Karpas-422 (cell line): ENCODE data around the gene HSP90AB1. TPM values are rescaled to one million over a fixed set of nuclear protein-coding genes. Genes with fewer than 3 reads are reported as not detected.

Experiments used
- DNase-seq: peaks from one replicate; pipeline ENCODE4 v3.0.0-alpha.2; 2015
- H2AFZ ChIP-seq: fragments of 200-600 bp; sonication (generic); 2 replicates; pipeline ENCODE4 v1.6.1; 2014; ENCODE audit warnings: antibody characterized with exemption, low read length, mixed read lengths
- H3K27ac ChIP-seq: fragments of 200-600 bp; sonication (generic); 2 replicates; pipeline ENCODE4 v1.5.1; 2014; ENCODE audit warnings: mild to moderate bottlenecking, low read length, moderate library complexity
- H3K27me3 ChIP-seq: fragments of 200-600 bp; sonication (generic); 2 replicates; pipeline ENCODE4 v1.6.1; 2014; ENCODE audit warnings: low read length, mixed read lengths
- H3K36me3 ChIP-seq: fragments of 200-600 bp; sonication (generic); 2 replicates; pipeline ENCODE4 v1.6.1; 2014; ENCODE audit warnings: low read length, mixed read lengths; ENCODE audit not compliant: insufficient read depth
- H3K4me1 ChIP-seq: fragments of 200-600 bp; sonication (generic); 2 replicates; pipeline ENCODE4 v1.6.1; 2014; ENCODE audit warnings: mild to moderate bottlenecking, low read length, mixed read lengths
- H3K4me2 ChIP-seq: fragments of 200-600 bp; sonication (generic); 2 replicates; pipeline ENCODE4 v1.6.1; 2014; ENCODE audit warnings: low read length, low read depth, mild to moderate bottlenecking; ENCODE audit not compliant: poor library complexity, severe bottlenecking
- H3K4me3 ChIP-seq: fragments of 200-600 bp; sonication (generic); 2 replicates; pipeline ENCODE4 v1.5.1; 2014; ENCODE audit warnings: mild to moderate bottlenecking, antibody characterized with exemption, low read length, mixed read lengths
- H3K79me2 ChIP-seq: fragments of 200-600 bp; sonication (generic); 2 replicates; pipeline ENCODE4 v1.6.1; 2014; ENCODE audit warnings: mild to moderate bottlenecking, low read length, mixed read lengths
- H3K9ac ChIP-seq: fragments of 200-600 bp; sonication (generic); 2 replicates; pipeline ENCODE4 v1.6.0; 2014; ENCODE audit warnings: low read length
- H3K9me2 ChIP-seq: fragments of 200-600 bp; sonication (generic), shearing (Covaris generic); replicated peaks from 2 replicates; pipeline ENCODE4 v1.6.0; 2014; ENCODE audit warnings: mild to moderate bottlenecking, low read length, moderate library complexity; ENCODE audit not compliant: insufficient read depth
- H3K9me3 ChIP-seq: fragments of 300-700, 200-600 bp; sonication (generic); 2 replicates; pipeline ENCODE4 v1.6.1; 2014; ENCODE audit warnings: low read length, mixed read lengths
- H4K20me1 ChIP-seq: fragments of 200-600 bp; sonication (generic); 2 replicates; pipeline ENCODE4 v1.6.1; 2014; ENCODE audit warnings: mild to moderate bottlenecking, antibody characterized with exemption, low read length, low read depth; ENCODE audit not compliant: insufficient read depth
- total RNA-seq: library from RNA; depleted of rRNA; stranded (reverse); fragments of >200 nt; shearing (Covaris generic); gene quantifications from 2 replicates; pipeline ENCODE4 v1.2.3, GENCODE V29; 2014; ENCODE audit warnings: low replicate concordance

HSP90AB1 gene
- total RNA-seq, 1 experiment from 2014 or later: 474 TPM

DNA sequence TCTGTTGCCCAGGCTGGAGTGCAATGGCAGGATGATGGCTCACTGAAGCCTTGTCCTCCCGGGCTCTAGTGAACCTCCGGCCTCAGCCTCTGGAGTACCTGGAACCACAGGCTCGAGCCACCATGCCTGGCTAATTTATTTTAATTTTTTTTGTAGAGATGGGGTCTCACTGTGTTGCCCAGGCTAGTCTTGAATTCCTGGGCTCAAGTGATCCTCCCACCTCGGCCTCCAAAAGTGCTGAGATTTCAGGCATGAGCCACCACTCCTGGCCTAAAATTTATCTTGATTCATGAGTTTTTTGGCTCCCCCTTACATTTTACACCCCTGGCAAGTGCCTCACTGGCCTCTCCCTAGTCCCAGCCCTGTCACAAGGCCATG lies 26.0 kb upstream of the HSP90AB1 start:
- DNase-seq: no peak
- peaks cover 4% of the 10 kb centered on the region; the same call in 1 of the 2 replicates for H4K20me1 ChIP-seq
- H3K4me2 ChIP-seq: no peak overlapping the region
- H3K9me3 ChIP-seq: no peaks in the 10 kb centered on the region
- H3K27me3 ChIP-seq: no peaks in the 10 kb centered on the region
- H3K9ac ChIP-seq: no peak overlapping the region
- H3K4me1 ChIP-seq: peaks cover 55% of the 10 kb centered on the region
- no peak overlapping the region for H3K27ac ChIP-seq
- H3K4me3 ChIP-seq: no peak overlapping the region
- H3K9me2 ChIP-seq: no peaks in the 10 kb centered on the region
- H3K79me2 ChIP-seq: peaks cover 23% of the 10 kb centered on the region
- no peak overlapping the region for H2AFZ ChIP-seq
- H3K36me3 ChIP-seq: no peaks in the 10 kb centered on the region

DNA sequence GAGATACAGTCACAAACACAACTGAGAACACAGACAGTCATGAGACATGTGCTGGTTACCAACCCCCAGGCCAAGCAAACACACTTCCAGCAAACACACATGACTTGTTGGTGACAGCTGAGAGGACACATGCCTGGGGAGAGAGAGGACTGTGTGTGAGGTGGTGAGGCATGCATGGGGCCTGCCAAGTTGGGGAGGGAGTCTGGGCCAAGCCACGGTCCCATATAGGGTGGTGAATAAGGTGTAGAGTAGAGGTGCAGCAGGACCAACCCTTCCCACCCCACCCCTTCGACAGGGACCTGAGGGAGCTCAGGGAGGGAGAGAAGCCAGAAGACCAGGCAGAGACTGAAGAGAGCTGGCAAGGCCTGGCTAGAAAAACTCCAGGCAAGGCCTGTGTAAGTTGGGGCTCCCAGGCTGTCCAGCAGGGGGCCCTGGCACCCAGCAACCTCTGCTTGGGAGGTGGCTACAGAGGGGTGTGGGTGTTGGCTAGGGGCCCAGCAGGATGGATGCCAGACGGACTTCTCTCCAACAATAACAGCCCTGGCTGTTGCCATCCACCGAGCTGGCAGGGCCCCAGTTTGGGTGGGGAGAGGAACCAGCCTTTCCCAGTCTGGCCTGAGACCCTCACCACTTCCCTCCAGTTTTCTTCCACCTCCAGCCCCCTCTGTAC lies 25.5 kb upstream of the HSP90AB1 start:
- Histone ChIP-seq H2AFZ (no peak overlapping the region), H3K4me2 (no peak overlapping the region), H3K4me1 (peaks cover 60% of the 10 kb centered on the region), H3K9me3 (no peaks in the 10 kb centered on the region), H3K27me3 (no peaks in the 10 kb centered on the region), H3K79me2 (peaks cover 28% of the 10 kb centered on the region), H3K9me2 (no peaks in the 10 kb centered on the region), H4K20me1 (peaks cover 4% of the 10 kb centered on the region; the same call in 1 of the 2 replicates), H3K27ac (no peak overlapping the region), H3K4me3 (no peak overlapping the region), H3K36me3 (no peaks in the 10 kb centered on the region), H3K9ac (peak overlapping the region; percentile 42)
- DNase-seq: peak; percentile 92

DNA sequence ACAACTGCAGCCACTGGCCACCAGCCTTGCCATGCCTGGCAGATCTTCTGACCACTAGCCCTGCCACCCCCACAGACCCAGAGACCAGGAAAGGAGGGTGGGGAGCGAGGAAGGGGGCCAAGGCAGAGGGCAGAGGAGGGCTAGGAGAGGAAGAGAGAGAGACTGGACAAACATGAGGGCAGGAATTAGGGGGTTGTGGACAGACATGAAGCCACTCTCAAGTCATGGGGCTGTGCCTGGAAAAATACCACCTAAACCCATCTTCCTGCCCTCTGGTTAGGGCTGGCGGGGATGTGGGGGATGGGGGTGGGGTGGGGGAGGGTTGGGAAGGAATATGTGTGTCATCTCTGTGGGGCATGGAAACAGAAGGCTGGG lies 25.0 kb upstream of the HSP90AB1 start:
- H3K9me3 ChIP-seq: no peaks in the 10 kb centered on the region
- H2AFZ ChIP-seq: no peak overlapping the region
- H3K4me2 ChIP-seq: no peak overlapping the region
- DNase-seq: no peak
- no peak overlapping the region for H3K4me3 ChIP-seq
- peak overlapping the region; percentile 39; the same call in 1 of the 2 replicates for H3K9ac ChIP-seq
- H3K4me1 ChIP-seq: peaks cover 64% of the 10 kb centered on the region
- peaks cover 4% of the 10 kb centered on the region; the same call in 1 of the 2 replicates for H4K20me1 ChIP-seq
- no peak overlapping the region for H3K27ac ChIP-seq
- no peaks in the 10 kb centered on the region for H3K9me2 ChIP-seq
- no peaks in the 10 kb centered on the region for H3K27me3 ChIP-seq
- peaks cover 32% of the 10 kb centered on the region for H3K79me2 ChIP-seq
- no peaks in the 10 kb centered on the region for H3K36me3 ChIP-seq

DNA sequence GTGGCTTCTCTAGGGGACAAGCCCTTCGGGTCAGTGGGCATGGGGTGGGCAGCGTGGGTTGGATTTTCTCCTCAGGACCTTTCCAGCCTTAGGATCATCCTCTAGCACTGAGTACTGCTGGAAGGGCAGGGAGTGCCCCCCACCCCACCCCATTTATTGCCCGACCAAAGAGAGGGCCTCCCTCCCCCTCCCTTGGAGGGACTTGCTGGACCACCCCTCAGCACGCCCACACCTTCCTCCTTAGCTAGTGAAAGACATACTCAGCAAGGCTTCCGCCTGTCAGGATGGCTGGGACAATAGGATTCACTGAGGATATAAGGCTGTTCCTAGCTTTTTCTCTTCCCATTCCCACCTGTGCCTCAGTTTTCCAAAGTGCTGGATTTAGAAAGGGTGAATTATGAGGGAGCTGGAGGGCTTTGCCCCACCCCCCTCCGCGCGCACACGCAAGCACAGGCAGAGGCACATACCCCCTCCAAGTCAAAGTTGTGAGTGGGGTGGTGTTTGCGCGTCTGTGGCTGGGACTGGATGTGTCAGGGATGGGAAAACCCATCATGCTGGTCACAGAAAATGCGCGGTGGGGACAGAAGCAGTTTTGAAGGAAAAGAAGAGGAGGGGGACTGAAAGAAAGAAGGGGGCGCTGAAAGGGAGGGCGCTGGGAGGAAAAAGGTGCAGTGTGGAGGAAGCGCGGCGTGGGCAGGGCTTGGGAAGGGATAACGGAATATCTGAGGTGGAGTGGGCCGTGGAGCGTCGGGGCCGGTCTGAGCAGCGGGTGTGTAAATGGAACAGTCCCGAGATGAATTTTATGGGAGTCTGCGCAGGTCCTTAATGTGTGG lies 24.2 kb upstream of the HSP90AB1 start:
- no peak for DNase-seq
- no peaks in the 10 kb centered on the region for H3K36me3 ChIP-seq
- H3K4me1 ChIP-seq: peaks cover 64% of the 10 kb centered on the region
- H3K27ac ChIP-seq: no peak overlapping the region
- peak overlapping the region; percentile 84 for H3K9ac ChIP-seq
- H3K4me2 ChIP-seq: peak overlapping the region; percentile 92
- H3K27me3 ChIP-seq: no peaks in the 10 kb centered on the region
- H4K20me1 ChIP-seq: peaks cover 4% of the 10 kb centered on the region; the same call in 1 of the 2 replicates
- H3K79me2 ChIP-seq: peaks cover 37% of the 10 kb centered on the region
- peak overlapping the region; percentile 74; the same call in 1 of the 2 replicates for H2AFZ ChIP-seq
- H3K4me3 ChIP-seq: peak overlapping the region; percentile 74
- H3K9me2 ChIP-seq: no peaks in the 10 kb centered on the region
- H3K9me3 ChIP-seq: no peaks in the 10 kb centered on the region

DNA sequence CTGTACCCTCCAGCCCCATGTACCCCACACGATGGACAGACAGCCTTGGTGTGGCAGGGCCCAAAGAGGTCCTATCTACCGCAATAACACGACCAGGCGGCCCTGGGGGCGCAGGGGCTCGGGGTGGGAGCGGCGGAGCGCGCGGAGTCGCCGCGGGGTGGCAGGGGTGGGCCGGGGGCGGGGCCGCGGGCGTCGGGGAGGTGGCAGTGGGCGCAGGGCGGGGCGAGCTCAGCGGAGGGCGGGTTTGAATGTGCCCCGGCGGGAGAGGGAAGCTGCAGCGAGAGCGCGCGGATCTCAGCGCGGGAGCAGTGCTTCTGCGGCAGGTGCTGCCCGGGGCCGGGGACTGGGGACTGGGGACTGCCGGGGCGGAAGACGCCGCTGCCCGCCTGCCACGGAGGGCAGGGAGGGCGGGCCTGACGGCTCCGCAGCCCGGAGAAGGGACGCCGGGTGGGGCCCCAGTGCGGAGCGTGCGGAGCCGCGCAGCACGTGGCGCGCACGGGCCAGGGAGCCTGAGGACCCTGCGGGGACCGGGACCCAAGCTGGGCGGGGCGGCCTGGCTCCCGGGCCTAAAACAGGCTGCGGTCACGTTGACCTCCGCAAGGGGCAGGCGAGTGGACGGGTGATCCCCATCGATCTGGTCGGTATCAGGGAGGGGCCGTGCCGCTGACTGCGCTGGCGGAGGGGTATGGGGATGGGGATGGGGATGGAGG lies 23.4 kb upstream of the HSP90AB1 start, which contains the start of gene SLC29A1:
TSS of gene SLC29A1 (plus strand) at position 277 of the 710 bp plus-strand sequence. CDS start 3,719 bp downstream, outside the sequence.
- Histone ChIP-seq H3K27ac (no peak within 1 kb of the TSS; the same call in 1 of the 2 replicates), H2AFZ (peak within 1 kb of the TSS; percentile 74), H3K27me3 (no peaks in the 10 kb centered on the region), H3K4me2 (peak within 1 kb of the TSS; percentile 92), H4K20me1 (peaks cover under 1% of the 10 kb centered on the region; the same call in 1 of the 2 replicates), H3K9me2 (no peaks in the 10 kb centered on the region), H3K4me3 (peak within 1 kb of the TSS; percentile 74), H3K4me1 (peaks cover 58% of the 10 kb centered on the region), H3K79me2 (peaks cover 38% of the 10 kb centered on the region), H3K36me3 (no peaks in the 10 kb centered on the region), H3K9me3 (no peaks in the 10 kb centered on the region), H3K9ac (peak within 1 kb of the TSS; percentile 84)
- DNase-seq: peak; percentile 94

DNA sequence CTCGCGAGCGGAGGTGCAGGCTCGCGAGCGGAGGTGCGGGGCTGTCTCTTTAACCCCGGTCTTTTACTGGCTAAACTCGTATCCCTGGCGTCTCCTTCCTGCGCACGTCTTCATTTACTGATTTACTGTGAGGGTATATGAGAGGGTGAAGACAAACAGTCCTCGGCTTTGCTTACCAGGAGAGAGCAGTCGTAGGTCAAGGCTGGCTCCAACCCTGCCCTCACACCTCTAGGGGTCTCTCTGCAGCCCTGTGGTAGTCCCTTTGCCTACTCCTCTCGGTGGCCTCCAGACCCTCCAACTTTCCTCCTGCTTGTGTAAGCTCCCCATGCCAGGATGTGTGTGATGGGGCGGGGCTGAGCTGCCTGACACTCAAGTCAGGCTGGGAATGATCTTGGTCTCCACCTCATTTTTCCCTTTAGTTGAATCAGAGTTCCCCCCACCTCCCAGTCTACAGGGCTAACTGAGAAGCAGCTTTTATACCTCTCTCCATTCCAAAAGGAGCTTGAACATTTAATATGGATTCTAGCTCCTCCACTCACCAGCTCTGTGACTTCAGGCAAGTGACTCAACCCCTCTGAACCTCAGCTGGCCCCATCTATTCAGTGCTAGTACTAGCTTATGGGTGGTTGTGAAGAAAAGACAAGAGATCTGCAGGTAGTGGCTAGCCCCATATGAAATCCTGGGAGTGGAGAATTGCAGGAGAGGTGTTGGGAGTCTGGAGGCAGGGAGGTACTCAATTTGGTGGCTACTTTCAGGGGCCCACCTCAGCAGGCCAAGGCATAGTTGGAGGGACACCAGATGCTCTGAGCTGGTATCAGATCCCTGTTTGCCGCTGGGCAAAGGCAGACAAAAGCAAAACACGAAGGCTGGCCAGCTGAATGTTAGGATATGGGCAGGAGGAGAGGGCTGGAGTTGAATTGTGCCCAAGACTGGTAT lies 22.6 kb upstream of the HSP90AB1 start:
- peaks cover 49% of the 10 kb centered on the region for H3K4me1 ChIP-seq
- H3K9ac ChIP-seq: peak overlapping the region; percentile 84
- peak overlapping the region; percentile 74 for H2AFZ ChIP-seq
- no peaks in the 10 kb centered on the region for H3K9me3 ChIP-seq
- peak overlapping the region; percentile 74 for H3K4me3 ChIP-seq
- no peaks in the 10 kb centered on the region for H3K9me2 ChIP-seq
- H4K20me1 ChIP-seq: no peaks in the 10 kb centered on the region
- H3K4me2 ChIP-seq: peak overlapping the region; percentile 92
- peaks cover 39% of the 10 kb centered on the region for H3K79me2 ChIP-seq
- peak; percentile 71 for DNase-seq
- H3K27me3 ChIP-seq: no peaks in the 10 kb centered on the region
- H3K27ac ChIP-seq: no peak overlapping the region; the same call in 1 of the 2 replicates
- H3K36me3 ChIP-seq: no peaks in the 10 kb centered on the region; the same call in 1 of the 2 replicates

DNA sequence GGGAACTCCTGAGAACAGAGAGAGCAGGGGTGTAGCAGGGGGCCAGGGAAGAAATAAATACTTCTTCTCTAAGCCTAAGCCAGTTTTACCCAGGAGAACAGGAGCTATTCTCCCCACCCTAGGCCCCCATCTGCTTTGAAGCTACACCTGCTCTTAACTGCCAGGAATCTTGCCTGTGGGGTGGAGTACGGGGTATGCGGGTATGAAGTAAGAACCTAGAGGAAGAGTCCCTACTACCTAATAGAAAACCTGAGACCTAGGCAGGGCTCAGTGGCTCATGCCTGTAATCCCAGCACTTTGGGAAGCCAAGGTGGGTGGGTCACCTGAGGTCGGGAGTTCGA lies 22.0 kb upstream of the HSP90AB1 start:
- Histone ChIP-seq H3K9ac (peak overlapping the region; percentile 84), H3K4me2 (peak overlapping the region; percentile 92), H3K4me1 (peaks cover 44% of the 10 kb centered on the region), H3K9me2 (no peaks in the 10 kb centered on the region), H3K79me2 (peaks cover 39% of the 10 kb centered on the region), H3K4me3 (peak overlapping the region; percentile 74), H3K36me3 (no peaks in the 10 kb centered on the region; the same call in 1 of the 2 replicates), H3K9me3 (no peaks in the 10 kb centered on the region), H2AFZ (no peak overlapping the region), H3K27ac (no peak overlapping the region), H4K20me1 (no peaks in the 10 kb centered on the region), H3K27me3 (no peaks in the 10 kb centered on the region)
- DNase-seq: no peak
